HG02840 (cell line): ENCODE results near the gene RIMKLB.
"Not testable (repeated sequence)": the region's sequence is repeated elsewhere in the genome, so short reads cannot be mapped to it uniquely, and the experiment has no call there.

Experiments used
- ATAC-seq: cut with Tn5 transposase; IDR thresholded peaks from one replicate; pipeline ENCODE4 v1.9.1; 2021; ENCODE audit warnings: mild to moderate bottlenecking, moderate library complexity, moderate number of reproducible peaks; ENCODE audit not compliant: unreplicated experiment, low FRiP score

The RIMKLB gene

DNA sequence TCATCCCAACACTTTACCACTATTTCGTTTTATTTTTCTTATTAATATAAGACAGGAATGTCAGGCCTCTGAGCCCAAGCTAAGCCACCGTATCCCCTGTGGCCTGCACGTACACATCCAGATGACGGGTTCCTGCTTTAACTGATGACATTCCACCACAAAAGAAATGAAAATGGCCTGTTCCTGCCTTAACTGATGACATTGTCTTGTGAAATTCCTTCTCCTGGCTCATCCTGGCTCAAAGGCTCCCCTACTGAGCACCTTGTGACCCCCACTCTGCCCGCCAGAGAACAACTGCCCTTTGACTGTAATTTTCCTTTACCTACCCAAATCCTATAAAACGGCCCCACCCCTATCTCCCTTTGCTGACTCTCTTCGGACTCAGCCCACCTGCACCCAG lies 112.3 kb downstream of the RIMKLB start:
- not testable (repeated sequence) for ATAC-seq

DNA sequence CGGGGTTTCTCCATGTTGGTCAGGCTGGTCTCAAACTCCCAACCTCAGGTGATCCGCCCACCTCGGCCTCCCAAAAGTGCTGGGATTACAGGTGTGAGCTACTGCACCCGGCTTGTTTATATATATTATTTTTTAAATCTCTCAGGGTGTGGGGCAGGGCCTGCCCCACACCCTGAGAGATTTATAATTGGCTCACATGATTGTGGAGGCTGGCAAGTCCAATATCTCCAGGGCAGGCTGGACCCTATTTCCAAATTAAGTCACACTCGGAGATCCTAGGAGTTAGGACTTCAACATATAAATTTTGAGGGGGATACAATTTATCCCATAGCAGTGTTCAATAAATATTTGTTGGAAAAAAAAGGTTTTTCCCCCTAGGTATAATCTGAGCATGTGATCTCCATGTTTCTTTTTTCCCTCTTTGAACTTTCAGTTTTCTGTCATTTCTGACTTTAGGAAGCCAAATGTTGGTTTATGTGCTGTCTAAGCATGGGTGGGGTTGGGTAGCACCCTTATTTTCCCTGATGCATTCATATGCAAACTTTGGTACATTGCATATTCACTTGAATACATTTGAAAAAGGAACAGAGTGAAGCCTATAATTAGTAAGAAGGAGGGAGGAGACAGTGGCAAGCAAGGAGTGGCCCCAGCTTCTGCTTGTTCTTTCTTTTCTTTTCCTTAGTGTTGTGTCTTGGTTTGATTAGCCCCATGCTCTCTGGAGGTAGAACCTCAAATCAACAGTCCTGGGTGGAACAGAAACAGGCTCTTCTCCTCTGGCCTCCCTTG lies 116.0 kb downstream of the RIMKLB start:
- ATAC-seq, result no peak

- ATAC-seq, result no peak
Observed at GRCh38 chr12:8816448-8817050, 118.8 kb downstream of the RIMKLB start.

DNA sequence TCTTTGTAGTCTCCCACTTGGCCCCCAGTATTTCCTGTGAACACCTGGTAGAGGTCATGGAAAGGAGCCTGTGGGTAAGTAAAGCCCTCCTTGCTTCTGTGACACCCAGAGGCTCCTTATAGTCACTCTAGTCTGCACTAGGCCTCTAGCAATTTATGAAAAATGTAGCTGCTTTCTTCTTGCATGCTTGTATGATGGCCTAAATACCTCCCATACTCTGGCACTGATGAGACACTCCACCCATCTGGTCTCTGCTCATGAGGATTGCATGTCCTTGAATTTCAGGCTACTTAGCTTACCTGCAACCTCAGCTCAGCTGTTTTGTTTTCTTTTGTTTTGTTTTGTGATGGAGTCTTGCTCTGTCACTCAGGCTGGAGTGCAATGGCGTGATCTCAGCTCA lies 120.1 kb downstream of the RIMKLB start:
- no peak for ATAC-seq

DNA sequence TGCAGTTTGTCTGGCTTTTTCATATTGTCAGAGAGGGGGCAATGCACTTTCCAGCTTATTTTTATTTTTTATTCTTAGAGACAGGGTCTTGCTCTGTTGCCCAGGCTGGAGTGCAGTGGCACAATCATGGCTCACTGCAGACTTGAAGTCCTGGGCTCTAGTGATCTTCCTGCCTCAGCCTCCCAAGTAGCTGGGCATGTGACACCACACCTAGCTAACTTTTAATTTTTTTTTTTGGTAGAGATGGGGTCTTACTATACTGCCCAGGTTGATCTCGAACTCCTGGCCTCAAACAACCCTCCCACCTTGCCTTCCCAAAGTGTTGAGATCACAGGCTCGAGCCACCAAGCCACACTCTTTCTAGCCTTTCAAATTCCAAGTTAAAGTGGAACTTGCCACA lies 120.7 kb downstream of the RIMKLB start:
- no peak for ATAC-seq

DNA sequence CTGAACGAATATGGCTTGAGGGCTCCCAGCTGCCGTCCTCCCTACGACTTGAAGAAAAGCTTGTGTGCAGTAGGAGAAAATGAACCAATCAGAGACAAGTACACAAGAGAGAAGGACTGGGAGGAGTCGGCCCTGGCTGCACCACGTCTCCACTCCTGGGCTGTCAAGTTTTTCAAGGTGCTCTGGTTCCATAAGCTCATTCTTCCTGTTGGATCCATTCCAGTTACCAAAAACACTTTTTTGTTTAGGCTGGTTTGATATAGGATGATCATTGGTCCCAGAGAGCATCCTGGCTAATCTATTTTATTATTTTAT lies 121.8 kb downstream of the RIMKLB start:
- ATAC-seq, result no peak

- not testable (repeated sequence) for ATAC-seq
Observed at GRCh38 chr12:8820676-8821407, 123.1 kb downstream of the RIMKLB start.

DNA sequence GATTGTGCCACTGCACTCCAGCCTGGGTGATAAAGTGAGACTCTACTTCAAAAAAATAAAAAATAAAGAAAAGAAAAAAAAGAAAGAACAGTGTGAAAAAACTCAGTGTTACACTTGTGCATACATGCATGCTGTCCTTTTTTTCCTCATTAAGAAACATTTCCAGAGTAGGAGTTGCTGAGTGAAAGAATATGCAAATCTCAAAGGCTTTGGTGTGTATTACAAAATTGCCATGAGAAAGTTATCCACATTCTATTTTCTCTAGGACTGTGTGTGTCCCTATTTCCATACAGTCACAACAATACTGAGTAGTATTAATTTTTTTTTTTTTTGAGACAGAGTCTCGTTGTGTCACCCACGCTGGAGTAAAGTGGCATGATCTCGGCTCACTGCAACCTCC lies 123.8 kb downstream of the RIMKLB start:
- ATAC-seq, result no peak

GRCh38 chr12:8822298-8822697 lies 124.5 kb downstream of the RIMKLB start, which contains the start of gene A2ML1:
Gene A2ML1, plus strand, starts transcription at chr12:8822621. Its CDS starts 31 bp downstream, at chr12:8822652.
- ATAC-seq, result no peak

DNA sequence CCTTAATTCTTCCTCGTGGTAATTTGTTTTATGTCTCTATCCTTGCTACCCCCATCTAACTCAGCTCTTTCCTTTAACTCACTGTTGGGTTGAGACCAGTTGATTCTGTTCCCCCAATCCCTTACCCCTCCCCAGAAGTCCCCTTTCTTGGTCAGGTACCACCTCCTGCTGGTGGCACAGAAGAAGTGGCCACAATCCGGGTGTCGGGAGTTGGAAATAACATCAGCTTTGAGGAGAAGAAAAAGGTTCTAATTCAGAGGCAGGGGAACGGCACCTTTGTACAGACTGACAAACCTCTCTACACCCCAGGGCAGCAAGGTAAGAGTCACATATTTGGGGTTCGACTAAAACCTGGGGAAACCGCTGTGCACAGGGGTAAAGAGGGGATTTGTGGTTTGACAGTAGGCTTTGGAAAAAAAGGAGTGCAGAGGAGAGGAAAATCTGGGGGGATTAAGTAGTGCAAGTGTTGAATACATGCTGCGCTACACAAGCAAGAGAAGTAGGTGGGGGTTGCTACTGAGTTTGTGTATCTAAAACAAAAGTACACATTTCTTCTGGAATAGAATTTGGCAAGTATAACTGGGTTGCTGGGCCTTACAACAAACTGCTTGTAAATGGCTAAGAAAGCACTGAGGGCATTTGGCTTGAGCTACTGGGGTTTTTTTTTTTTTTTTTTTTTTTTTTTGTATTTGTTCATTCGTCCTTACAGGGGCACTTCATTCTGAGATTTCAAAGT lies 125.9 kb downstream of the RIMKLB start:
- no peak for ATAC-seq

GRCh38 chr12:8827551-8828256 lies 129.9 kb downstream of the RIMKLB start:
- ATAC-seq, result no peak

DNA sequence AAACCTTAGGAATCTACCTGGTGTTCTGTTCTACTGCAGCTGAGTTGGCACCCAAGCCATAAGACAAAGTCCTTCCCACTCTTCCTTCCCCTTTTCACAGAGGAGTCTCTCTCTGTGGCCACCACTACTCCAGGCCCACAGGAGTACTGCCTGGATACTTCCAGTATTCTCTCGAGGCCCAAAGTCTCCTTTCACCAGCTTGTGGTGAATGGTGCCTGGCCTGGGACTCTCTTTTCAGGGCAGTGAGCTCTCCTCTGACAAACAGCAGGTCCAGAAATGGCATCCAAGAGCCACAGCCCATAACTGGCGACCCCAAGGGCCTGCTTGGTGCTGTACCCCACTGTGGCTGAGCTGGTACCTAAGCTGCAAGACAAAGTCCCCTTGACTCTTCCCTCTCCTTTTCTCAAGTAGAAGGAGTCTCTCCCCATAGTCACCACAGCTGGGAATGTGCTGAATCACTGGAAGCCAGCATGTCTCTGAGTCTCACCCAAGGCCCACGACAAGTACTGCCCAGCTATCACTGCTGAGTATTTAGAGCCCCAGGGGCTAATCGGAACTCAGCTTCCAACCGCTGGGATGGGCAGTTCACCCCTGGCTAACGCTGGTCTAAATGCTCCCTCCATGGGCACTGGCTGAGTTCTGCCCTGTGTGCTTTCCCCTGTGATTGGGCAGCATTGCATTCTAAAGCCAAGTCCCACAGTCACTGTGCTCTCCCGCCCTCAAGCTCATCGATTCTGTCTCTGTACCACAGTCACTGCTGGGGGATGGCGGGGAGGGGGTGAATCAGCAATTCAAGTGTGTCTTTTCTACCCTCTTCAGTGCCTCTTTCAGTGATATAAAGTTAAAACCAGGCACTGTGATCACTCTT lies 130.7 kb downstream of the RIMKLB start:
- no peak for ATAC-seq

- no peak for ATAC-seq
Observed at GRCh38 chr12:8829125-8829518, 131.3 kb downstream of the RIMKLB start.

DNA sequence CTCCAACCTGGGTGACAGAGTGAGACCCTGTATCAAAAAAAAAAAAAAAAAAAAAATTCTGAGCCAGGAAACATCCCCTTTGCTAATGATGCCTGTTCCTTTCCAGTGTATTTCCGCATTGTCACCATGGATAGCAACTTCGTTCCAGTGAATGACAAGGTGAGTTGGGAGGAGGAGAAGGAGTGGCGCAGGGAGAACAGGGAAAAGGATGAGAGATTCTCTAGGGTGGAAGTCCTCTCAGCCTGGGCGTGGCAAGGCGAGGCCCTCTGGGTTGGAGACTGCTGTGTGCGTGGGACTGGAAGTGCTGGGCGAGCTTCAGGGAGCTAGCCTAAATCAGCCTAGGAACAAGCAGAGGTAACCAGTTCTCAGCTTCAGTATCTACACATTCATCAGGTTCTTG lies 131.8 kb downstream of the RIMKLB start:
- ATAC-seq, result no peak

DNA sequence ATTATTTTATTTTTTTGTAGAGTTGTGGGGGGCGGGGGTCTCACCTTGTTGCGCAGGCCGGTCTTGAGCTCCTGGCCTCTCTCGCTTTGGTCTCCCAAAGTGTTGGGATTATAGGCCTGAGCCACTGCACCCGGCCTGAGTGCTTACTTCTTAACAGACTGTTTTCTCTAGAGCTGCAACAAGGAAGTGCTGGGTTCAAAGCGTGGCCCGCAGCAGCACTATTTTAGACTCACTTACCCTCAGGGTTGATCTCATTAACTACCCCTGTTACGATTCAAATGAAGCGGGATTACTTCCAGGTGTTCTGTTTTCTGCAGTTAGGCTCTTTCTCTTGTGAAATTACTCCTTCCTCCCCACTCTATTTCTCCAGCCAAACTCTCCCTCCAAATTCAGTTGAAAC lies 133.3 kb downstream of the RIMKLB start:
- ATAC-seq, result no peak

DNA sequence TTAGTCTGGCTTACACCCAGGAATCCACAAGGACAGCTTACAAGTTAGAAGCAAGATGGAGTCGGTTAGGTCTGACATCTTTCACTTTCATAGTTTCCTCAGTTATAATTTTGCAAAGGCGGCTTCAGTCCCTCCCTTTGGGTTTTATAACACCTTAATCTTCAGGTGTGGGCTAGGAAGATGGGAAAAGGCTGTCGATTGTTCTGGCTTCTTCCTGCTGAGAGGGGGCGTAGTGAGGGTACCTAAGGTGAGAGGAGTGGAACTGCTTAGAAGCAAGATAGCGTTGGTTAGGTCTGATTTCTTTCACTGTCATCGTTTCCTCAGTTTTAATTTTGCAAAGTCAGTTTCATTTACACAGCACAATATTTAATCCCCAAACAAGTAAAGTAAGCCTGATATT lies 134.7 kb downstream of the RIMKLB start:
- ATAC-seq, result no peak
